ENCODE data around the gene RPS17. TPM values are rescaled to one million over a fixed set of nuclear protein-coding genes. Genes with fewer than 3 reads are reported as not detected.

Gene RPS17
- total and polyA plus RNA-seq, 7 donors, result 1,463 to 6,196 (median 3,825) TPM

DNA sequence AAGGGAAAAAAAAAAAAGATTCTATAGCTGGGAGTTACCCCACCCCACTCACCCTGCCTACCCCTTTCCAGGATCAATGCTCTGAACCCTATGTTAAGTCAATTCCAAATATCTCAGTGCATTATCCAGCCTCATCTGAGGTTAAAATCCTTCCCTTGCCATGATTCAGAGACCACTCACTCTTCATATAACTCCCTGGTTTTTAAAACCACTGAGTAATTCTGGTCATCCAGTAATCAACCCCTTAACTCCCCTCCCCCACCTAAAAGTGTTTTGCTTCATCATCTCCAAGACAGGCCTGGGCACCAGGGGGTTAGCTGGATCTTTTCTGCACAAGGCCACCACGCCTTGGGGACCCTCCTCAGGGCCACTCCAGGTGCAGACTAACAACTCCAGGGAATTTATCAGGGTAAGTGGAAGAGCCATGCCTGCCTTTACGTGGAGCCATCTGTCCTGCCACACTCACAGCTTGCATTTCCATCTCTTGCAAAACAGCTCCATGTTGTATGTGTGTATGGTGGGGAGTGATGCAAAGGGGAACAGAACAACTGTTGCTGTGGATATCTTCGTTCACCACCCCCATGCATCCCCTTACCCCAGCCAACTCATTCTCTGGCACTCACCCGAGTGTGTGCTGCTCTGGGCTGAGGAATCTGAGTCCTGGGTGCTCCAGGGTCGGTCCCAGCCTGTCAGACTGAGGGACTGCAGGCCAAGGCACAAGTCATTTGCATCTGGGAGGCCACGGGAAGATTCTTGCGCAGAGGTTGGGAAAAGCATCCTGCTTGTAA lies 30.7 kb upstream of the RPS17 start:
- WGBS, 2 donors, result 37 to 53% methylated on average over 7 of the region's 7 CpGs
- H3K9me3 ChIP-seq, result no peaks in the 10 kb centered on the region
- peaks cover 0 to 21% (median 15%) of the 10 kb centered on the region in 4 donors for H3K4me1 ChIP-seq
- peak overlapping the region; percentile 75 to 81 (median 77) for H3K27ac ChIP-seq
- H3K36me3 ChIP-seq, result peaks cover 0 to 7% (median 2%) of the 10 kb centered on the region in 4 donors
- DNase-seq, result peak; percentile 70
- intact Hi-C loops (cut with DNase I), result loop anchor here (5.0 to 10.0 kb wide), 2 partner anchors 34 to 184 kb away; no protein-coding TSS in a partner anchor
- H3K4me3 ChIP-seq, result peak overlapping the region; percentile 35 to 54 (median 48)
- TF ChIP-seq POLR2A (IDR thresholded peaks at IDR 0.05) (no peak), EP300 (IDR thresholded peaks at IDR 0.05) (no peak), POLR2AphosphoS5 (IDR thresholded peaks at IDR 0.05) (no peak)
- TF ChIP-seq, protein P1, sequence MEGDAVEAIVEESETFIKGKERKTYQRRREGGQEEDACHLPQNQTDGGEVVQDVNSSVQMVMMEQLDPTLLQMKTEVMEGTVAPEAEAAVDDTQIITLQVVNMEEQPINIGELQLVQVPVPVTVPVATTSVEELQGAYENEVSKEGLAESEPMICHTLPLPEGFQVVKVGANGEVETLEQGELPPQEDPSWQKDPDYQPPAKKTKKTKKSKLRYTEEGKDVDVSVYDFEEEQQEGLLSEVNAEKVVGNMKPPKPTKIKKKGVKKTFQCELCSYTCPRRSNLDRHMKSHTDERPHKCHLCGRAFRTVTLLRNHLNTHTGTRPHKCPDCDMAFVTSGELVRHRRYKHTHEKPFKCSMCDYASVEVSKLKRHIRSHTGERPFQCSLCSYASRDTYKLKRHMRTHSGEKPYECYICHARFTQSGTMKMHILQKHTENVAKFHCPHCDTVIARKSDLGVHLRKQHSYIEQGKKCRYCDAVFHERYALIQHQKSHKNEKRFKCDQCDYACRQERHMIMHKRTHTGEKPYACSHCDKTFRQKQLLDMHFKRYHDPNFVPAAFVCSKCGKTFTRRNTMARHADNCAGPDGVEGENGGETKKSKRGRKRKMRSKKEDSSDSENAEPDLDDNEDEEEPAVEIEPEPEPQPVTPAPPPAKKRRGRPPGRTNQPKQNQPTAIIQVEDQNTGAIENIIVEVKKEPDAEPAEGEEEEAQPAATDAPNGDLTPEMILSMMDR (IDR thresholded peaks at IDR 0.05), result no peak
- H3K27me3 ChIP-seq, result no peaks in the 10 kb centered on the region

DNA sequence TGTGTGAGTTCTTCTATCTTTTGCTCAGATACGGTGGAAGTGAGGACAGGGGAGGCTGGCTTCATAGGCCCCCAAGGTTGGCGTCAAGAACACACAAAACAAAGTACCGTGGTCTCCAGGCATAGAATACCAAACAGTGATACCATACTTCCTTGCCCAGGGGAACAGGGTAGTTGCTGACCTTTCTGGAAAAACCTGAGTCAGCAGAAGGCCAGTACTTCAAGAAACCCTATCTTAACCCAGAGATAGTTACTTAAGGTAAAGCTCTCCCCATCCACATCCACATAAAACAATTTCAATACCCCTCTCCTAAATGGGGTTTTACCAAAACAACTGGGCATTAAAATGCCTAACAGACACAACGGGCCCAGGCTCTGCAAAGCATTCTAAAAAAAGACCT lies 29.6 kb upstream of the RPS17 start:
- intact Hi-C loops (cut with DNase I), result loop anchor here (5.0 to 10.0 kb wide), 2 partner anchors 33 to 185 kb away; no protein-coding TSS in a partner anchor
- Histone ChIP-seq H3K27me3 (no peaks in the 10 kb centered on the region), H3K36me3 (peaks cover 0 to 7% (median 2%) of the 10 kb centered on the region in 4 donors), H3K9me3 (no peaks in the 10 kb centered on the region), H3K4me1 (peaks cover 0 to 21% (median 15%) of the 10 kb centered on the region in 4 donors), H3K27ac (no peak overlapping the region), H3K4me3 (no peak overlapping the region)
- no peak for TF ChIP-seq EP300 (IDR thresholded peaks at IDR 0.05)
- TF ChIP-seq POLR2A (IDR thresholded peaks at IDR 0.05), result no peak
- TF ChIP-seq, protein P1 (IDR thresholded peaks at IDR 0.05), result no peak
- 85 to 93% methylated on average over 4 of the region's 4 CpGs for WGBS, 2 donors
- DNase-seq, result no peak

DNA sequence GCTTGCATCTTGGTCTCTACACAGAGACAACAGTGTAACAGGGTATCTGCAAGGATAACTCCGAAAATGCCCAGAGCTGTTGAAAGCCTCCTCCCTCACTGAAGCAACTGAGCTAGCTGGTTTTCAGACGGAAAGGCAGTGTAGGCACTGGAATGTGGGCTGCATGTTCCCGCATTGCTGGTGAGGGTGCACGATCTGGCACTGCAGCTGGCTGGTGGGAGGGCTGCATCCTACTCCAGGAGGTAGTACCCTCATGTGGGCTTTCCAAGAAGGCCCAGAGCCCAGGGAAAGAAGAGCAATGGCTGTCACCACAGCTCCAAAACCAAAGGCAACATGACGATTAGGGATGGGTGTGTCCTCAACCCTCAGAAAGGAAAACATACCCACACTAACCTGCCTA lies 28.7 kb upstream of the RPS17 start:
- no peak for TF ChIP-seq POLR2A (IDR thresholded peaks at IDR 0.05)
- no peak for TF ChIP-seq POLR2AphosphoS5 (IDR thresholded peaks at IDR 0.05)
- no peak for TF ChIP-seq EP300 (IDR thresholded peaks at IDR 0.05)
- TF ChIP-seq, protein P1 (IDR thresholded peaks at IDR 0.05), result no peak
- WGBS, 2 donors, result 74 to 82% methylated on average over 5 of the region's 5 CpGs
- intact Hi-C loops (cut with DNase I), result no loop called here
- Histone ChIP-seq H3K9me3 (no peaks in the 10 kb centered on the region), H3K27me3 (no peaks in the 10 kb centered on the region), H3K4me1 (peaks cover 0 to 21% (median 15%) of the 10 kb centered on the region in 4 donors), H3K36me3 (peaks cover 0 to 7% (median 2%) of the 10 kb centered on the region in 4 donors), H3K27ac (no peak overlapping the region), H3K4me3 (no peak overlapping the region)
- DNase-seq, result no peak

DNA sequence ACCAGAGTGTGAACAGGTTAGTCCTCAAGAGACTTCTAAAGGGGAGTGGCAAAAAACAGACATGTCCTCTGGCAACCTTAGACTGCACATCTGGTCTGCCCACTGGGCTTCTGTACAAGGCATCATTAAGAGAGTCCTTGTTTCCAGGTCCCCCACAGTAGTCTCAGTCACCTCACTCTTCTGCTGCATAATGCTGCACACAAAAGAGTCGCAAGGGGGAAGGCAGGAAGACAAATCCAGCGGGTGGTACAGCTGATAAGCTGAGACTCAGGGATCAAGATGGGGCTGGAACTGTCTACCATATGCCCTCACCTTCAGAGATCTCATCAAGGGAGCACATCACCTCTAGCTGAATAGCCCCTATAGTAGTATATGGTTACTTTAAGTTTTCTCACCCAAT lies 27.4 kb upstream of the RPS17 start:
- no peaks in the 10 kb centered on the region for H3K27me3 ChIP-seq
- H3K36me3 ChIP-seq, result peaks cover 0 to 7% (median 2%) of the 10 kb centered on the region in 4 donors
- intact Hi-C loops (cut with DNase I), result no loop called here
- H3K27ac ChIP-seq, result no peak overlapping the region
- no peak for DNase-seq
- no peaks in the 10 kb centered on the region for H3K9me3 ChIP-seq
- 86% methylated on average over 2 of the region's 2 CpGs for WGBS, 2 donors
- TF ChIP-seq EP300 (IDR thresholded peaks at IDR 0.05) (no peak), POLR2AphosphoS5 (IDR thresholded peaks at IDR 0.05) (no peak), POLR2A (IDR thresholded peaks at IDR 0.05) (no peak)
- TF ChIP-seq, protein P1 (IDR thresholded peaks at IDR 0.05), result no peak
- H3K4me1 ChIP-seq, result peaks cover 0 to 21% (median 15%) of the 10 kb centered on the region in 4 donors
- H3K4me3 ChIP-seq, result no peak overlapping the region

Data from sigmoid colon (tissue), 7 donors.